Activated T-helper 1 cell treated with anti-CD3 and anti-CD28 coated beads, Interleukin-2, amount 50 U/mL, for 16 hours (primary cell): ENCODE results near the gene XXYLT1.

Experiments used
- DNase-seq, 2 donors: peaks; one replicate each; pipeline ENCODE4 v3.0.0-alpha.2; 2020; ENCODE audit warnings: low read depth in 1 of 2, low spot score in 1 of 2

XXYLT1 gene

DNA sequence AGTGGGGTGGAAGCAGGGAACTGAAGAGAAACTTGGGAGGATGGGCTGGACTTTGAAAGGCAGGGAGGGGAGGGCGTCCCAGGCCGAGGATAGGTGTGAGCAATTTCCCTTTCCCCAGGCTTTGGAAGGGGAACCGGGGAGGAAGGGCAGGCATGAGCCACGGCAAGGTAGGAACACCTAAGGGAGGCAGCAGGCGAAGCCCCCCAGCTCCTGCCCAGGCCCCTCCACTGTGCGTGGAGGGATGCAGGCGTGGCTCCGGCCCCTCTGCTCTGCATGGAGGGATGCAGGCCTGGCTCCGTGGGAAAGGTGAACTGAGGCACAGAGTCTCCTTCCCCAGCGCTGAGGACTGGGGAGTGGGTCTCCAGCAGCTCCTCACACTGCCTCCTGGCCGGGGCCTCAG is 236.4 kb downstream of the XXYLT1 start:
- DNase-seq: no peak

DNA sequence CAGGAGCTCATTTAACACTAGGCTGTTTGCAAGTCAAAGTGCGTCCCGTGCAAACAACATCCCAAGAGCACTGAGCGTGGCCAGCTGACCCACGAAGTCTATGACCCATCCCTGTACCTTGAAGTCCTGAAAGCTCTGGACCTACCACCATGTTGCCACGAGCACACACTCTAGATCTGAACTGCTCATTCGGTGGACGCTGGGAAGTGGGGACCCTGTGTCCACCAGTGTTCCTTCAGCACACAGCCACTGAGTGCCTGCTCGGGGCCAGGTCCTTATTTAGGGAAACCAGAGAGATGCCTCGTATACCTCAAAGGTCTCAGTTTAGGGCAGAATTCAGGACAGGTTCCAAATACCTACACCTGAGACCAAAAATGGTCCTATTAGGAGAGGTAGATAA is 236.9 kb downstream of the XXYLT1 start:
- DNase-seq: no peak

DNA sequence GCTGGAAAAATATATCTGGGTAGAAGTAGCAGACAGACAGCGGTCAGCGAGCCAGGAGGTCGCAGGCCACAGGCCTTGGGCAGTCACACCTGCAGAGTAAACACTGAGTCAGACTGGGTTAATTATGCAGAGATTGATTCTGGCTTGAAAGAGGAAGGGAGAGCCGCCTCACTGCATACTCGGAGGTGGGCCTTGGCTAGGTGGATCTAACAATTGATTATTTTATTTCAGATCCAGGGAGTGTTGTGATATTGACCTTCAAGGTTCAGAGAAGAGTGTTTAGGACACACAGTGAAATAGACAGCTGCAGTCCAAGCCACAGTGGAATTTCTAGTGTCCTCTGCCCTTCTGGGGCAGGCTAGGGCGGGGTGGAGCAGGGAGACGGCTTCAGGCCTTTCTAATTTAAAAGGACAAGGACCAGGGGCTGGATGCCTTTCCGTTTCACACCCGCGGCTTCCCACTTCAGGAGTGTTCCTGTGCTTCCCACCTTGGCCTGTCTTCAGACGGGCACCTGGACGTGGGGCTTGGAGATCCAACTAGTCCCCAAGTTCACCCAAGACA is 237.3 kb downstream of the XXYLT1 start:
- DNase-seq: no peak

DNA sequence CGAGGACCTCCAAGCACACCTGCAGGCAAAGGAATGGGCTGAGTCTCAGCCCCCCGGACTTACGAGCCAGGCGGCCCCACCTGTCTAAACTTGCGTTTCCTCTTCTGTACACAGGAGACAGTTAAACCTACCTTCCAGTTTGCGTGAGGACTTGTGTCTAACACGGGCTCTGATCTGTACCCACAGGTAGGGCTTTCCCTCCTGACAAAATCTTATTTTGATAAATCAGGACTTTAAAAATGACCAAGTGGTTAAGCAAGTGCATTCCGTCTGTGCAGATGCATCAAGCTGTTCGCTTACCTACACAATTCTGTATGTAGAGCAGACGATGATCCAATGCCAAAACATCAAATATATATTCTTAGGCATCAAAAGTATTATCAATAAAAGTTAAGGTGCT is 238.0 kb downstream of the XXYLT1 start:
- DNase-seq: no peak

DNA sequence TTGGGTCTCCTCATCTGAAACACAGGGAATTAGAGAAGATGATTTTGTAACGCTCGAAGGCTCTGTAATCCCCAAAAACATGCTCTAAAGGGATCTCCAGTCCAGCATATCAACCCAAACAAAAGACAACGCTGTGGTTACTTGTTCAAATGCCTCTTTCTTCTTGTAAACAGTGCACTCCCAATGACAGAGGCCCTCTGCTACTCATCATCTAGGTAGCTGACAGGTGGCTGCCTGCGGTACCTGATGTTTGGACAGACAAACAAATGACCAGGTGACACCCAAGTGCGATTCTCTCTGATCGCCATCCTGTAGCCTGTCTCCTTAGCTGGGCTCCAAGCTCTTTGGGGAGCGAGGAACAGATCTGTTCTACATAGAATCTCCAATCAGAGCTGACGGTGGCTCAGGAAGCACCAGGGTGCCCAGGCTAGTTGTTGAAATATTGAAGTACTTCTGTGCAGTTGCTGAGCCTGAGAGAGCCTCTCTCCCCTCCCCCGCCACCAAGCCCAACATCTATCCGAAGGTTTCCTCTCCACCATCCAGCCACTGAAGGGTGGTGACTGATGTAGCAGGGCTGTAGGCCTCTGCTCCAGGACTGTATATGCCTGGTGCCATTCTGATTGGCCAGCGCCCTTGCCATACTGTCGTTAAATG is 238.7 kb downstream of the XXYLT1 start:
- DNase-seq: no peak

DNA sequence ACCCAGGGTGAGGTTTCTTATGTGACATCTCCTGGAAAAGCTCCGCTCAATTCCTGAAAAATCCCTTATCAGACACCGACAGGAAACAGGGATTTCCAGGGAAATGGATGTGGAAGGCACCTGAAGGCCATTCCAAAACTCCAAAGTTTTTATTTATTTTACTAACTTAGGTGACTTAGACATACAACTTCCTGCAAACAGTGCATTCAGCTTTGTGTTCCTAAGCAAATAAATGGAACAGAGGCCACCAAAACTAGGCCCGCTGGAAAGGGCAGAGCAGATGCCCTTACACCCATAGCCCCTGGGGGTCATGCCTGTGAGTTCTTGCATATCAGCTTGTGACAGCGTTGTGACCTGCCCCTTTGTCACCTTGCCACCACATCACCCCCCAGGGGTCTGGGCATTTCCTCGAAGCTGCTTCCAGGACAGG is 239.4 kb downstream of the XXYLT1 start:
- no peak for DNase-seq

DNA sequence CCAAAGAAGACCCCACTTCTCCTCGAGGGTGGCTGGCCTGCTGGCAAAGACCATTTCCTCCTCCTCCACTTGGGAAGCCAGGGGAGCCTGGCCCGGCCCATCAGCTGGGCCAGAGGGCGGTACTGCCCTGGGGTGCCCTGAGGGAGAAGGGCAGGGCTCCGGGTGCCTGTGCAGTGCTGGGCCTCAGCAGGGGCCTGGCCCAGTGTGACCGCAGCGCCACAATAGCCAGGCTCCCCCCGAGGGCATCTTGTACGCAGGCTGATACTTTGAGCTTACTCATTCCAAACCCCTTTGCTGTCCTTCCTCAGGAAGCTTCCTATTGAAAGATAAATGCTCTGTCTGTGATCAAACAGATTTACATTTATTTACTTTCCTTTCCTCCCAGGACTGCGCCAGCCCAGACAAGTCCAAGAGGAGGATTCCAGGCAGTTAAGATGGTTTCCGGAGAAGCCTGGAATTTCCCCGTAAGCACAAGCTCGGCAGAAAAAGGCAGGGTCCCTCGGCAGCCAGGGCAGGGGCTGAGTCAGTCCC is 240.1 kb downstream of the XXYLT1 start:
- DNase-seq: no peak

DNA sequence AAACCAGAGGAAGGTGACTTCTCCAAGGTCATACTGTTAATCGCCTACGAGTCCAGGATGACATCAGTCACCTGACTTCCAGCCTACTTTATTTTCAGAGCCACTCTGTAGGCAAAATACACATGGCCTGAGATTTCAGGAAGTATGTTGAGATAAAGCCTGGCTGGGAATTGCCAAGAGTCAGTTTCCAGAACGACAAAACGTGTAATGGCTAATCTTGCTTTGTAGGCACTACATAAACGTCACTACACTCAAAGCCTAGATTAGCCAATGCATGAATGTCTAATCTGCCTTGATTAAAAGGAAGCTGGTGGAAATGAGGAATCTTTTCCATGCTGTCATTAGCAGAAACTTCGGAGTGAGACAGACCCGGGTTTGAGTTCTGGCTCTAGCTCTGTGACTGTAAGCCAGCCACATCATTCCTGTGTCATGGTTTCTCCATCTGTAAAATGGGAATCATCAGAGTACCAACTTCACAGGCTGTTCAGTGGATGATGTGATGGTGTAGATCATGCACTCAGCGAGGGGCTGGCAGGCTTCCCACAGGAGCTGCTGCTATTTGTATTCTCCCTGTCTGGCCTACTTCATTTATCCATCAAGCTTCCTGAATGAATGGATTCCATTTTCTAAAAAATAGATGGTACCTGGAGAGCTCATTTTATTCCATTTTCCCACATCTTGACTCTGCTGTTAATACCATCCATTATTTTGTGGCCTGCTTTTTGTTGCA is 241.9 kb downstream of the XXYLT1 start:
- DNase-seq: no peak

DNA sequence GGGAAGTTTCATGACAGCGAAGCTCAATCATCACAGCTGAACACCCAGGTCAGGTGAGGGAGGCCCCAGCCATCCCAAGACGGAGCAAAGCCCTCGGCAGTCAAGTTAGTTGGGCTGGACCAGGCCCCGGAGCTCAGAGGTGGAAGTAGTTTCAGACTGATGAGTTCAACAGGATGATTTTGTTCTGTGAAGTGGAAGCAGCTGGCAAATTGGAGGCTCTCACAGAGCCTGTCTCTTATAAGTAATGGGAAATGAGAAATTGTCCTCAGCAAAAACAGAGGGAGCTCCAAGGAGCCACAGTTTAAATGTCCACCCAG is 245.1 kb downstream of the XXYLT1 start:
- no peak for DNase-seq

DNA sequence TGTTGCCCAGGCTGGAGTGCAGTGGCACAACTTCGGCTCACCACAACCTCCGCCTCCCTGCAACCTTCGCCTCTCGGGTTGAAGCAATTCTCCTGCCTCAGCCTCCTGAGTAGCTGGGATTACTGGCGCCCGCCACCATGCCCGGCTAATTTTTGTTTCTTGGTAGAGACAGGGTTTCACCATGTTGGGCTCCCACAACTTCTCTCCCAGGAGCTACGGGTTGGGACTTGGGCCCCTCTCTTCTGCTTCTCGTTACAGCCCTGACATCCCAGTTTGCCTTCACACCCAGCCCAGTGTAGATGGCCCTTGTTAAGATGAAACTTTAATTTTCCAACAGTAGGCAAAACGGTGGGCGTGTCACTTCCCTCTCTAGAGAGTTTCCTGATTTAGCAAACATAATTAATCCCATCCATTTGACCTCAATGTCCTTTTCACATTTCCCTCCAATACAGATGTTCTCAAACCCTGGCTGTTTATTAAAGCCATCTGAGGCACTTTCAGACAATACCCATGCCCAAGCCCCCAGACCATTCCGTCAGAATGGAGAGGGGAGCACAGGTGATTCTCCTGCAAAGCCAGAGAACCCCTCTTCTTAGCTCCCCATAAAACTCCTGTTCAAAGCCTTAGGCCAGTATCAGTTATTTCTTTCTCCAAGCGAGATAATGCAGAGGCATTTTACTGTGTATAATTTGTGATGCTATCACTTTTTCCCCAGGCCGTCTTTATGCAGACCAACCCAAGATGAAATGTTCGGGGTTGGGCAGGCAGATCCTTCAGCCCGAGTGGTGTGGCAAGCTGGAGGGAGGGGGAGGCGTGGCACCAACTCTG is 245.7 kb downstream of the XXYLT1 start:
- DNase-seq: no peak

DNA sequence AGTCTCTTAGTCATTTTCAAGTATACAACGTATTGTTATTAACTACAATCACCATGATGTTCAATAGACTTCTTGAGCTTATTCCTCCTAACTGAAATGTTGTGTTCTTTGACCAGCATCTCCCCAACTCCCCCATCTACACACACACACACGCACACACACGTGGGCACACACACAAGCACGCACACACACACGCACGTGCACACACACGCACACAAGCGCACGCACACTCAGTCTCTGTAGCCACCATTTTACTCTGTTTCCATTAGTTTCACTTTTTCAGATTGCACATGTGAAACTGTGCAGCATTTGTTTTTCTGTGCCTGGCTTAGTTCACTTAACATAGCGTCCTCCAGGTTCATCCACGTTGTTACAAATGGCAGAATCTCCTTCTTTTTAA is 247.0 kb downstream of the XXYLT1 start:
- no peak for DNase-seq

DNA sequence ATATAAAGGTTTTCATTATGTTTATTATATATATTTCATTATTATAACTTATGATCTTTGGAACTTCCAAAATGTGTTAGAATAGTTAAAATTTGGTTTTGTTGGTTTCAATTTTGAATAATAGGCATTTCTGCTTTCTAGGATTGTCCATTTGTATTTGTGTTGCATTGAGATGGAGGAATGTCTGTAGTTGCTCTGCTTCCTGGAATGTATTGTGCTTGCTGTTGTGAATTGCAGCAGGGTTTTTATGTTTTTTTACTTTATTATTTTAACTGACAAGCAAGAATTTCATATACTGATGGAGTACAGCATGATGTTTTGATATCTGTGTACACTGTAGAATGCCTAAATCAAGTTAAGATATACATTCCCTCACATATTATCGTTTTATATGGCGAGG is 247.4 kb downstream of the XXYLT1 start:
- no peak for DNase-seq

DNA sequence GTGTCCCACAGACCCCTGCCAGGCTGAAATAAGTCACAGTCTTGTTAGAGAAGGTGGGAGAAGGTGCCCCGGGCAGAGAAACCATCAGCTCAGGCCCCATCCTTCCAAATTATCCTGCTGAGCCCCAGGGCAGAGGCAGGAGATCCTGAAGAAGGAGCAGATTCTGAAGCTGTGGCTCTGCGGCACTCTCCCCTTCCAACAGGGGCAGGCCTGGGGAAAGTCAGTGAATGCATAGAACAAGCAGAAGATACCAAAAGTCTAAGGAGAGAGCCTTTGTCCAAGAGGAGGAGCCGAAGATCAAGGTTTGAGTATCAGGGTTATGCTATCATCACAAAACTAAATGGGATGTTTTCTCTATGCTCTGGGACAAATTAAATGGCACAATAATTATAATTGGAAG is 249.3 kb downstream of the XXYLT1 start:
- DNase-seq: no peak

DNA sequence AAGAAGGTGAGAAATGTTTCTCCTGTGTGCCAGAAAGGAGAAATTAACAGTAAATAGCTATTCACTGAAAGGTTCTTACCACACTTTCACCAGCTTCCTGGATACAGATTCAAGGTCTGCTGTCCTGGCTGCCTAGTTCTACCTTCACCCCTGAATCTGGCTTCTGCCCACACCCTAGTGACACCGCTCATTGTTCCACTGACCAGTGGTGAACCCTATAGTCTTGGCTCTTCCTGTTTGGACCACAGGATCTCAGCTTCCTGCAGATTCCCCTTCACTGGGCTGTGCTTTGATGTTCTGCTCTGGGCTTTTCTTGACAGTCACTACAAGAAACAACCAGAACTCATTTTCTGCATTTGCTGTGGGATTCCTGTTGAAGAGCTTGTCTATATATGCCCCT is 250.0 kb downstream of the XXYLT1 start:
- no peak for DNase-seq

DNA sequence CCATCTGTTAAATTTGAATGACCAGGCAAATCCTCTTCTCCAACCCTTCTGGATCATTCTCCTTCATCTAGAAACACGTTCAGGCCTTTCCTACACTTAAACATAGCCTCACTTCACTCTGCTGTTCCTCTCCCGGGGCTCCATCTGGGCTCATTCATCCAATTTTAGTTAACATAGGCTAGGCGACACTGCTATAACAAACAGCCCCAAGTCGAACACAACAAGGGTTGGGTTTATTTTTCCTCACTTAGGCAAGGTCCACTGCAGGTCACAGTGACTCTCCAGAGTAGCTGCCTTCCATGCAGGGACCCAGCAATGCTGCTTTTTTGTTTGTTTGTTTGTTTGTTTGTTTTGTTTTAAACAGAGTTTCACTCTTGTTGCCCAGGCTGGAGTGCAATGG is 250.8 kb downstream of the XXYLT1 start:
- no peak for DNase-seq

DNA sequence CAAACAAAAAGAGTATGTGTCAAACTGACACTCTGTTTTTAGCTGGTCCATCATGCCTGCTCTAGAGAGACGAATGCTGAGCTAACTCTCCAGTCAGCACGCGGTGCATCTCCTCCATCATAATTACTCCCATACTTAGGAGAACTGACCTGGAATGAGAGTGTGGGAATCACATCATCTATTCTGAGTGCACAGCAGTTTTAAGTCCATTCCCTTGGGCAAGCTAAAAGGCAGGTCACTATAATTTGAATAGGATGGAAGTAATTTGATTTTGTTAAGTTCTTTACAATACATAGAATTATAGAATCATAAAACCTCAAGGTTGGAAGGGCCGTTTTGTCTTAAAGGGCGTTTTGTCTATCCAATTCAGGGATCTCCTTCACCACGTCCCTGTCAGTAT is 251.6 kb downstream of the XXYLT1 start:
- no peak for DNase-seq
